Measurements from ENCODE around the gene MAPK6. TPM values are rescaled to one million over a fixed set of nuclear protein-coding genes. Genes with fewer than 3 reads are reported as not detected.

Gene MAPK6
- total and polyA plus RNA-seq, 10 of the 15 experiments (the other 5 are each of a cell fraction or from before 2014, with no cell fraction given): 20.6 to 100 (median 52.6) TPM

DNA sequence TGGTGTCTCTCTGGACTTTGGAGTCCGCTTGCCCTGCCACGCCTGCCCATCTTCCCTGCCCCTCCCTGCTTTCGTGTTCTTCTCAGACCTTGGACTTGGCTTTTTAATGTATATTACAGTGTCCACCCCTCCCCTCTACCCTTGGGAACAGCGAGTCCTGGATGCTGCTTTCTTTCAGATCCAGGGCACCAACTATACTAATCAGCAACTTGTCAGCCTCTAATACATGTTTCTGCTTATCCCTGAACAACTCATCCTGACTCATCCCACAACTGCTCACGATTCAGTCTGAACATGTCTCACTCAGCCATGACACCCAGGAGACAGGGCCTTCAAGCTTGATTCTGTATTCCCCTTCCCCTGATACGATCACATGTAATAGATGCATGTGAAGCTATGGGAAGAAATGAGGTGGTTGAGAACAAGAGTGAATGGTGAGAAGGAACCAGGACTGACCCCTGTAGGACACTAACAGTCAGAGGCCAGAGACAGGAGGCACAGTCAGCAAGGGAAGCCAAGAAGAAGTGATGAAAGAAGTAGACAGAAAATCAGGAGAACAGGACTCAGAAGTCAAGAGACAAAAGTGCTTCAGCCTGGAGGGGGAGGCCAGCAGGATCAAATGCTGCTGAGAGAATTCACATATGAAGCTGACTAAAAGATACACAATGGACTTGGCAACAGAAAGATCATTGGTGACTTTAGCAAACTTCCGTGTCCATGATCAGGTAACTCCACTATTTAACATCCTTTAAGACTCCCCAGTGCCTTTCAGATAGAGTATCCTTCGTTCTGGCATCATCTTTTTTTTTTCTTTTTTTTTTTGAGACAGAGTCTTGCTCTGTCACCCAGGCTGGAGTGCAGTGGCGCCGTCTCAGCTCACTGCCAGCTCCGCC, 58.1 kb downstream of the MAPK6 start (continued):
- TF ChIP-seq, protein P1, sequence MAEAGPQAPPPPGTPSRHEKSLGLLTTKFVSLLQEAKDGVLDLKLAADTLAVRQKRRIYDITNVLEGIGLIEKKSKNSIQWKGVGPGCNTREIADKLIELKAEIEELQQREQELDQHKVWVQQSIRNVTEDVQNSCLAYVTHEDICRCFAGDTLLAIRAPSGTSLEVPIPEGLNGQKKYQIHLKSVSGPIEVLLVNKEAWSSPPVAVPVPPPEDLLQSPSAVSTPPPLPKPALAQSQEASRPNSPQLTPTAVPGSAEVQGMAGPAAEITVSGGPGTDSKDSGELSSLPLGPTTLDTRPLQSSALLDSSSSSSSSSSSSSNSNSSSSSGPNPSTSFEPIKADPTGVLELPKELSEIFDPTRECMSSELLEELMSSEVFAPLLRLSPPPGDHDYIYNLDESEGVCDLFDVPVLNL (IDR thresholded peaks at IDR 0.05; ENCODE audit: low read depth, low read length): no peak
- TF ChIP-seq, protein P2, sequence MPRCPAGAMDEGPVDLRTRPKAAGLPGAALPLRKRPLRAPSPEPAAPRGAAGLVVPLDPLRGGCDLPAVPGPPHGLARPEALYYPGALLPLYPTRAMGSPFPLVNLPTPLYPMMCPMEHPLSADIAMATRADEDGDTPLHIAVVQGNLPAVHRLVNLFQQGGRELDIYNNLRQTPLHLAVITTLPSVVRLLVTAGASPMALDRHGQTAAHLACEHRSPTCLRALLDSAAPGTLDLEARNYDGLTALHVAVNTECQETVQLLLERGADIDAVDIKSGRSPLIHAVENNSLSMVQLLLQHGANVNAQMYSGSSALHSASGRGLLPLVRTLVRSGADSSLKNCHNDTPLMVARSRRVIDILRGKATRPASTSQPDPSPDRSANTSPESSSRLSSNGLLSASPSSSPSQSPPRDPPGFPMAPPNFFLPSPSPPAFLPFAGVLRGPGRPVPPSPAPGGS (IDR thresholded peaks at IDR 0.05; ENCODE audit: borderline replicate concordance, insufficient read depth, low read depth, low read length, poor library complexity, severe bottlenecking): peak; percentile 77
- TF ChIP-seq PAX5 (IDR thresholded peaks at IDR 0.05; ENCODE audit: borderline replicate concordance, low read depth, low read length) (no peak), ZNF24 (IDR thresholded peaks at IDR 0.05) (no peak), ZNF274 (IDR thresholded peaks at IDR 0.05; ENCODE audit: insufficient read depth, insufficient read length) (no peak), SIX5 (IDR thresholded peaks at IDR 0.05; ENCODE audit: low read depth, low read length, severe bottlenecking) (no peak), GATAD2B (conservative IDR thresholded peaks at IDR 0.05; ENCODE audit: low read depth) (no peak), CREM (IDR thresholded peaks at IDR 0.05; ENCODE audit: low read depth) (peak; percentile 28; the same call in 1 of the 2 replicates), POLR2AphosphoS2 (IDR thresholded peaks at IDR 0.05; ENCODE audit: low read depth, low read length) (no peak), TCF3 (IDR thresholded peaks at IDR 0.05; ENCODE audit: borderline replicate concordance, insufficient read depth, low read depth, low read length) (no peak), ZNF384 (IDR thresholded peaks at IDR 0.05; ENCODE audit: borderline replicate concordance, low read depth, low read length) (no peak), MXI1 (IDR thresholded peaks at IDR 0.05; ENCODE audit: low read depth, low read length) (no peak), TCF12 (IDR thresholded peaks at IDR 0.05; ENCODE audit: low read depth, low read length) (0 out of 2 replicates have a peak, but pooled peaks have one; percentile 17), MTA3 (IDR thresholded peaks at IDR 0.05; ENCODE audit: borderline replicate concordance, low read length) (no peak), ETV6 (conservative IDR thresholded peaks at IDR 0.05 in 1 of 2, IDR thresholded peaks at IDR 0.05 in 1 of 2; ENCODE audit: borderline replicate concordance in 1 of 2, low read depth in 1 of 2) (no peak), MYC (IDR thresholded peaks at IDR 0.05; ENCODE audit: insufficient read depth, insufficient read length, insufficient replicate concordance, low read length, severe bottlenecking) (no peak)
- TF ChIP-seq, protein P3, sequence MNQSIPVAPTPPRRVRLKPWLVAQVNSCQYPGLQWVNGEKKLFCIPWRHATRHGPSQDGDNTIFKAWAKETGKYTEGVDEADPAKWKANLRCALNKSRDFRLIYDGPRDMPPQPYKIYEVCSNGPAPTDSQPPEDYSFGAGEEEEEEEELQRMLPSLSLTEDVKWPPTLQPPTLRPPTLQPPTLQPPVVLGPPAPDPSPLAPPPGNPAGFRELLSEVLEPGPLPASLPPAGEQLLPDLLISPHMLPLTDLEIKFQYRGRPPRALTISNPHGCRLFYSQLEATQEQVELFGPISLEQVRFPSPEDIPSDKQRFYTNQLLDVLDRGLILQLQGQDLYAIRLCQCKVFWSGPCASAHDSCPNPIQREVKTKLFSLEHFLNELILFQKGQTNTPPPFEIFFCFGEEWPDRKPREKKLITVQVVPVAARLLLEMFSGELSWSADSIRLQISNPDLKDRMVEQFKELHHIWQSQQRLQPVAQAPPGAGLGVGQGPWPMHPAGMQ (IDR thresholded peaks at IDR 0.05; ENCODE audit: borderline replicate concordance): no peak
- TF ChIP-seq, protein P4, sequence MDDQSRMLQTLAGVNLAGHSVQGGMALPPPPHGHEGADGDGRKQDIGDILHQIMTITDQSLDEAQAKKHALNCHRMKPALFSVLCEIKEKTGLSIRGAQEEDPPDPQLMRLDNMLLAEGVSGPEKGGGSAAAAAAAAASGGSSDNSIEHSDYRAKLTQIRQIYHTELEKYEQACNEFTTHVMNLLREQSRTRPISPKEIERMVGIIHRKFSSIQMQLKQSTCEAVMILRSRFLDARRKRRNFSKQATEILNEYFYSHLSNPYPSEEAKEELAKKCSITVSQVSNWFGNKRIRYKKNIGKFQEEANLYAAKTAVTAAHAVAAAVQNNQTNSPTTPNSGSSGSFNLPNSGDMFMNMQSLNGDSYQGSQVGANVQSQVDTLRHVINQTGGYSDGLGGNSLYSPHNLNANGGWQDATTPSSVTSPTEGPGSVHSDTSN (IDR thresholded peaks at IDR 0.05; ENCODE audit: insufficient replicate concordance, low read depth, low read length): no peak
- TF ChIP-seq, protein P5, sequence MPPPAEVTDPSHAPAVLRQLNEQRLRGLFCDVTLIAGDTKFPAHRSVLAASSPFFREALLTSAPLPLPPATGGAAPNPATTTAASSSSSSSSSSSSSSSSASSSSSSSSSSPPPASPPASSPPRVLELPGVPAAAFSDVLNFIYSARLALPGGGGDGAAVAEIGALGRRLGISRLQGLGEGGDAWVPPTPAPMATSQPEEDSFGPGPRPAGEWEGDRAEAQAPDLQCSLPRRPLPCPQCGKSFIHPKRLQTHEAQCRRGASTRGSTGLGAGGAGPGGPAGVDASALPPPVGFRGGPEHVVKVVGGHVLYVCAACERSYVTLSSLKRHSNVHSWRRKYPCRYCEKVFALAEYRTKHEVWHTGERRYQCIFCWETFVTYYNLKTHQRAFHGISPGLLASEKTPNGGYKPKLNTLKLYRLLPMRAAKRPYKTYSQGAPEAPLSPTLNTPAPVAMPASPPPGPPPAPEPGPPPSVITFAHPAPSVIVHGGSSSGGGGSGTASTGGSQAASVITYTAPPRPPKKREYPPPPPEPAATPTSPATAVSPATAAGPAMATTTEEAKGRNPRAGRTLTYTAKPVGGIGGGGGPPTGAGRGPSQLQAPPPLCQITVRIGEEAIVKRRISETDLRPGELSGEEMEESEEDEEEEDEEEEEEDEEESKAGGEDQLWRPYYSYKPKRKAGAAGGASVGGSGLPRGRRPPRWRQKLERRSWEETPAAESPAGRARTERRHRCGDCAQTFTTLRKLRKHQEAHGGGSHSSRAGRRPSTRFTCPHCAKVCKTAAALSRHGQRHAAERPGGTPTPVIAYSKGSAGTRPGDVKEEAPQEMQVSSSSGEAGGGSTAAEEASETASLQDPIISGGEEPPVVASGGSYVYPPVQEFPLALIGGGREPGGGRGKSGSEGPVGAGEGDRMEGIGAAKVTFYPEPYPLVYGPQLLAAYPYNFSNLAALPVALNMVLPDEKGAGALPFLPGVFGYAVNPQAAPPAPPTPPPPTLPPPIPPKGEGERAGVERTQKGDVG (CRISPR knock-in tag; IDR thresholded peaks at IDR 0.05): no peak

Data from GM12878 (cell line).